ENCODE measurements around the gene ERAL1. TPM values are rescaled to one million over a fixed set of nuclear protein-coding genes. Genes with fewer than 3 reads are reported as not detected.

Gene ERAL1
- total and polyA plus RNA-seq, 2 donors (not counting 1 experiment from before 2014, with no cell fraction given) = 35.9 to 45.7 TPM

GRCh38 chr17:28896884-28897768 lies 42.3 kb downstream of the ERAL1 start, which contains the start of gene FLOT2:
Gene FLOT2 (minus strand): TSS chr17:28897733. CDS start chr17:28897574, 159 bp downstream.
- Histone ChIP-seq H3K4me2 (replicated peaks; ENCODE audit: low read depth, low read length, poor library complexity, severe bottlenecking) (peak within 1 kb of the TSS; percentile 84), H3K4me1 (ENCODE audit: control insufficient read depth in 2 of 2, insufficient read depth in 2 of 2, low read length in 2 of 2) (peaks cover 62 to 73% of the 10 kb centered on the region in 2 donors), H3K36me3 (replicated peaks in 1 of 2; ENCODE audit: control extremely low read depth in 1 of 2, control insufficient read depth in 1 of 2, extremely low read depth in 1 of 2, insufficient read depth in 2 of 2, low read length in 1 of 2) (peaks cover 0 to 5% of the 10 kb centered on the region in 2 experiments), H3K27ac (ENCODE audit: low read length in 2 of 2) (peak within 1 kb of the TSS; percentile 82 to 97), H3K9me3 (ENCODE audit: control extremely low read depth in 1 of 3, control insufficient read depth in 2 of 3, insufficient read depth in 1 of 3, low read length in 2 of 3) (no peaks in the 10 kb centered on the region), H3K27me3 (replicated peaks in 1 of 4; ENCODE audit: control extremely low read depth in 1 of 4, control insufficient read depth in 3 of 4, insufficient read depth in 4 of 4, low read length in 3 of 4) (no peaks in the 10 kb centered on the region), H2AFZ (ENCODE audit: insufficient read depth, low read depth, low read length, poor library complexity, severe bottlenecking) (peak within 1 kb of the TSS; percentile 91), H3K4me3 (ENCODE audit: control extremely low read depth in 1 of 5, extremely low read depth in 1 of 5, insufficient read depth in 1 of 5, low read depth in 2 of 5, low read length in 4 of 5) (peak within 1 kb of the TSS; percentile 71 to 95 (median 82)), H3K9ac (ENCODE audit: low read length) (peak within 1 kb of the TSS; percentile 92), H3K79me2 (ENCODE audit: control insufficient read depth, insufficient read depth, low read length) (peaks cover 87% of the 10 kb centered on the region), H4K20me1 (ENCODE audit: control insufficient read depth, insufficient read depth, low read length, poor library complexity, severe bottlenecking) (peaks cover 11% of the 10 kb centered on the region)
- intact Hi-C loops (cut with micrococcal nuclease) = loop anchor here (1.0 kb wide), 2 partner anchors 134 to 169 kb away; partner anchors contain the start of gene NEK8
- peak; percentile 76 for DNase-seq
- ChIA-PET CTCF (interaction anchor here (0.9 to 9.1 kb wide), 21 partner anchors 9 to 170 kb away, joined by 3 to 137 read pairs (median 5); partner anchors contain the start of genes FAM222B, PHF12 and TLCD1), POLR2A (interaction anchor here (0.6 to 3.1 kb wide), 11 partner anchors 19 to 283 kb away, joined by 3 to 12 read pairs (median 6); partner anchors contain the start of genes BLTP2, ERAL1 and MYO18A)
- ATAC-seq (ENCODE audit: low read depth) = peak; percentile 60
- peak within 1 kb of the TSS; percentile 99 for H3K27ac Mint-ChIP-seq
- H3K4me3 Mint-ChIP-seq = peak within 1 kb of the TSS; percentile 97
- peaks cover 68% of the 10 kb centered on the region for H3K4me1 Mint-ChIP-seq
- TF ChIP-seq EZH2 (IDR thresholded peaks at IDR 0.05; ENCODE audit: borderline replicate concordance, insufficient read depth, low read depth, low read length, poor library complexity, severe bottlenecking) = no peak
- TF ChIP-seq, protein P1, sequence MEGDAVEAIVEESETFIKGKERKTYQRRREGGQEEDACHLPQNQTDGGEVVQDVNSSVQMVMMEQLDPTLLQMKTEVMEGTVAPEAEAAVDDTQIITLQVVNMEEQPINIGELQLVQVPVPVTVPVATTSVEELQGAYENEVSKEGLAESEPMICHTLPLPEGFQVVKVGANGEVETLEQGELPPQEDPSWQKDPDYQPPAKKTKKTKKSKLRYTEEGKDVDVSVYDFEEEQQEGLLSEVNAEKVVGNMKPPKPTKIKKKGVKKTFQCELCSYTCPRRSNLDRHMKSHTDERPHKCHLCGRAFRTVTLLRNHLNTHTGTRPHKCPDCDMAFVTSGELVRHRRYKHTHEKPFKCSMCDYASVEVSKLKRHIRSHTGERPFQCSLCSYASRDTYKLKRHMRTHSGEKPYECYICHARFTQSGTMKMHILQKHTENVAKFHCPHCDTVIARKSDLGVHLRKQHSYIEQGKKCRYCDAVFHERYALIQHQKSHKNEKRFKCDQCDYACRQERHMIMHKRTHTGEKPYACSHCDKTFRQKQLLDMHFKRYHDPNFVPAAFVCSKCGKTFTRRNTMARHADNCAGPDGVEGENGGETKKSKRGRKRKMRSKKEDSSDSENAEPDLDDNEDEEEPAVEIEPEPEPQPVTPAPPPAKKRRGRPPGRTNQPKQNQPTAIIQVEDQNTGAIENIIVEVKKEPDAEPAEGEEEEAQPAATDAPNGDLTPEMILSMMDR (IDR thresholded peaks at IDR 0.05) = peak; percentile 57
- no peaks in the 10 kb centered on the region for H3K9me3 Mint-ChIP-seq (ENCODE audit: insufficient read depth)
- H3K27me3 Mint-ChIP-seq = no peaks in the 10 kb centered on the region
- under 1% methylated on average over 67 of the region's 73 CpGs for WGBS (ENCODE audit: insufficient coverage)
